Occipital lobe (tissue), 2 donors: ENCODE results near the gene PNMA8A. TPM values are rescaled to one million over a fixed set of nuclear protein-coding genes. Genes with fewer than 3 reads are reported as not detected.

Experiments
- DNase-seq: peaks from one replicate; lab custom pipeline; 2025; lab: John Stamatoyannopoulos, UW
- total RNA-seq: library from RNA; depleted of rRNA; stranded (reverse); fragments of >200 nt; gene quantifications from one replicate; pipeline ENCODE4 v1.2.3, GENCODE V29; 2014

Gene PNMA8A
- total RNA-seq, 1 donor from 2014 or later, result 58.5 TPM

GRCh38 chr19:46492841-46493235 lies 21.5 kb upstream of the PNMA8A start:
- DNase-seq, result no peak

- DNase-seq, result no peak
These were observed 20.8 kb upstream of the PNMA8A start for GRCh38 chr19:46491975-46492682.

GRCh38 chr19:46490774-46491173 lies 19.4 kb upstream of the PNMA8A start:
- no peak for DNase-seq

- DNase-seq, result no peak
These were observed 18.3 kb upstream of the PNMA8A start for GRCh38 chr19:46489445-46490272.

GRCh38 chr19:46488551-46488950 lies 17.2 kb upstream of the PNMA8A start:
- DNase-seq, result no peak

GRCh38 chr19:46487802-46488445 lies 16.6 kb upstream of the PNMA8A start:
- peak; percentile 71 for DNase-seq

GRCh38 chr19:46487178-46487801 lies 15.9 kb upstream of the PNMA8A start:
- DNase-seq, result no peak

- no peak for DNase-seq
These were observed 15.0 kb upstream of the PNMA8A start for GRCh38 chr19:46486358-46486757.

GRCh38 chr19:46484656-46485055 lies 13.3 kb upstream of the PNMA8A start:
- no peak for DNase-seq

- no peak for DNase-seq
These were observed 11.3 kb upstream of the PNMA8A start for GRCh38 chr19:46482631-46483030.

- no peak for DNase-seq
These were observed 10.6 kb upstream of the PNMA8A start for GRCh38 chr19:46481947-46482346.

- no peak for DNase-seq
These were observed 10.0 kb upstream of the PNMA8A start for GRCh38 chr19:46481223-46481848.

GRCh38 chr19:46480415-46480814 lies 9.1 kb upstream of the PNMA8A start:
- DNase-seq, result no peak

- peak; percentile 64 for DNase-seq
These were observed 7.1 kb upstream of the PNMA8A start for GRCh38 chr19:46478356-46478986.

- no peak for DNase-seq
These were observed 4.6 kb upstream of the PNMA8A start for GRCh38 chr19:46475986-46476385.

- no peak for DNase-seq
These were observed 2.8 kb upstream of the PNMA8A start for GRCh38 chr19:46474211-46474610.

GRCh38 chr19:46472592-46472991 lies 1.2 kb upstream of the PNMA8A start:
- DNase-seq, result no peak

- DNase-seq, result no peak
These were observed 614 bp upstream of the PNMA8A start for GRCh38 chr19:46471811-46472543.

GRCh38 chr19:46470376-46470775 lies 987 bp downstream of the PNMA8A start:
- no peak for DNase-seq

- no peak for DNase-seq
These were observed 1.7 kb downstream of the PNMA8A start for GRCh38 chr19:46469541-46470185.
